Measurements from ENCODE around the gene BCL7A.
"Not testable (repeated sequence)": the region's sequence is repeated elsewhere in the genome, so short reads cannot be mapped to it uniquely, and the experiment has no call there.

The BCL7A gene

GRCh38 chr12:122093098-122093883, 71.6 kb downstream of the BCL7A start:
- no peak for DNase-seq (ENCODE audit: low read depth in 2 of 2, low spot score in 1 of 2)

- no peak for DNase-seq (ENCODE audit: low read depth in 2 of 2, low spot score in 1 of 2)
These were observed 72.6 kb downstream of the BCL7A start for GRCh38 chr12:122094137-122094734.

DNA sequence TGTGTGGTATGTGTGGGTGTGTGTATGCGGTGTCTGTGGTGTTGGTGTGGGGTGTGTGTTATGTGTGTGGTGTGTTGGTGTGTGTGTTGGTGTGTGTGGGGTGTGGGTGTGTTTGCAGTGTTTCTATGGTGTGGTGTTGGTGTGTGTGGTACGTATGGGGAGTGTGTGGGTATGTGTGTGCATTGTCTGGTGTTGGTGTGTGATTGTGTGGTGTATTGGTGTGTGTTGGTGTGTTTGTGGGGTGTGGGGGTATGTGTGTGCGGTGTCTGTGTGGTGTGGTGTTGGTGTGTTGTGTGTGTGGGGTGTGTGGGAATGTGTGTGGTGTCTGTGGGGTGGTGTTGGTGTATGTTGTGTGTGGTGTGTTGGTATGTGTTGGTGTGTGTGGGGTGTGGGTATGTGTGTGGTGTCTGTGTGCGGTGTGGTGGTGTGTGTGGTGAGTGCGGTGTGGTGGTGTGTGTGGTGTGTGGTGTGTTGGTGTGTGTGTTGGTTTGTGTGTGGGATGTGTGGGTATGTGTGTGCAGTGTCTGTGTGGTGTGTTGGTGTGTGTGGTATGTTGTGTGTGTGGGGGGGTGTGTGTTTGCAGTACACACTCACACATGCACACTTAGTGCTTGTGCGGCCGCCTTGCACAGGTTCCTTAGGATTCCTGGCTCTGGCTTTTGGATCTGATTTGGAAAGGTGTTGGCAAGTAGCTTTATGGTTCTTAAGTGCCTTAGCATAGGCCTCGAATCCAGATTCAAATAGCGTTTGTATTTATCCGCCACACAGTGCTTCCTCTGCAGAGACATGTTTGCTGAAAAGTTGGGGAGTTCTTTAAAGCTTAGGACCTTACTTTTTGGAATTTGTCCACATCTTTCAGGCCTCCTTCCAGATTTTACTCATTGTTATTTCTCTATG, 73.3 kb downstream of the BCL7A start:
- no peak for DNase-seq (ENCODE audit: low read depth in 2 of 2, low spot score in 1 of 2)

DNA sequence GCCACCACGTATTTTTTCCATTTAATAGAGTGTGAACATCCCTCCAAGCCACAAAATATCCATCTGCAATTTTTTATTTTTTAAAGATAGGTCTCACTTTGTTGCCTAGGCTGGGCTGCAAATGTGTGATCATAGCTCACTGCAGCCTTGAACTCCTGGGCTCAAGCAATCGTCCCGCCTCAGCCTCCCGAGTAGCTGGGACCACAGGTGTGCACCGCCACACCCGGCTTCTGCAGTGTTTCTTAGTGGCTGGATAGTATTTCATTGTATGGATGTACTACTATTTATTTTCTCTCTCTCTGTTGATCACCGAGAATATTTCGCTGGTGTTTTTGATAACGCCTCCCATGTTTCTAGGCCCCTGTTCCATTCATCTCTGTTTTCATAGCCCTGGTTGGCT, 74.3 kb downstream of the BCL7A start:
- no peak for DNase-seq (ENCODE audit: low read depth in 2 of 2, low spot score in 1 of 2)

DNA sequence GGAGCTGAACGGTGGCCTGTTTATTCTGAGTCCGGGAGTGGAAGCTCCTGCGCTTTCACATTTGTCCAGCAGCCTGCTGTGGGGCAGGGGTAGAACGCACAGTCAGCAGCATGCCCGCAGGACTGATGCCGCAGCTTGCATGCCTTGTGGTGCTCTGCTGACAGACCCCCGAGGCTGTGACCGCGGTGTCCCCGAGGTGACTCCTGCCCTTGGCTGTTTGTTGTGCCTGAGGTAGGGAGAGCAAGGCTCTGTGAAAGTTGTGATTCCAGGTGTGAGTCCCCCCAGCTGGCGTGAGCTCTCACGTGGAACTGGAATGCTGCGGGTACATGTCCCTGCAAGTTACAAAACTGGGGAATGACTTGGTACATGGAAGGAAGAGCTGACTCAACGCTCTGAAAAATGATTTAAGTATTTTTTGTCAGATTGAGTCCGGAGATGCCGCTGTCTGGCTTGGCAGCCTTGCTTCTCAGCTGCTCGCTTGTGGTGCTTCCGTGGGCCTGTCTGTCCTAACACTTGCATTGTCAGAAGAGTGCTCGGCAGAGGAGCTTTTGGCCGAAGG, 75.0 kb downstream of the BCL7A start:
- no peak for DNase-seq (ENCODE audit: low read depth in 2 of 2, low spot score in 1 of 2)

GRCh38 chr12:122097584-122097926, 75.9 kb downstream of the BCL7A start:
- DNase-seq (ENCODE audit: low read depth in 2 of 2, low spot score in 1 of 2) = no peak

- DNase-seq (ENCODE audit: low read depth in 2 of 2, low spot score in 1 of 2) = no peak
These were observed 76.5 kb downstream of the BCL7A start for GRCh38 chr12:122097927-122098756.

- no peak for DNase-seq (ENCODE audit: low read depth in 2 of 2, low spot score in 1 of 2)
These were observed 77.6 kb downstream of the BCL7A start for GRCh38 chr12:122099280-122099749.

- DNase-seq (ENCODE audit: low read depth in 2 of 2, low spot score in 1 of 2) = no peak
These were observed 78.2 kb downstream of the BCL7A start for GRCh38 chr12:122099856-122100255.

- no peak for DNase-seq (ENCODE audit: low read depth in 2 of 2, low spot score in 1 of 2)
These were observed 78.9 kb downstream of the BCL7A start for GRCh38 chr12:122100568-122100967.

DNA sequence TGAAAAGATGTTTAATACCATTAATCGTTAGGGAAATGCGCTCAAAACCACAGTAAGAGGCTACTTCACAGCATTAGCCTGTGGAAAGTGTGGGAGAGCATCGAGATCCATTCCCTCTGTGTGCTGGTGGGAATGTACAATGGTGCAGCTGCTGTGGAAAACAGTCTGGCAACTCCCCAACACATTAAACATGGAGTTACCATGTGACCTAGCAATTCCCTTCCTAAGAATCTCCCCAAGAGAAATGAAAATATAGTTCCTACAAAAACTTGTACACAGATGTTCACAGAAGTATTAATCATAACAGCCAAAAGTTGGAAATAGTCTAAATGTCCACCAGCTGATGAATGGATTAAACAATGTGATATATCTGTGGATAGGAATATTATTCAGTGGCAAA, 80.6 kb downstream of the BCL7A start:
- DNase-seq (ENCODE audit: low read depth in 2 of 2, low spot score in 1 of 2) = no peak

- no peak for DNase-seq (ENCODE audit: low read depth in 2 of 2, low spot score in 1 of 2)
These were observed 83.2 kb downstream of the BCL7A start for GRCh38 chr12:122104844-122105243.

- DNase-seq (ENCODE audit: low read depth in 2 of 2, low spot score in 1 of 2) = not testable (repeated sequence)
These were observed 83.8 kb downstream of the BCL7A start for GRCh38 chr12:122105496-122105895.

- DNase-seq (ENCODE audit: low read depth in 2 of 2, low spot score in 1 of 2) = no peak
These were observed 85.2 kb downstream of the BCL7A start for GRCh38 chr12:122106843-122107242.

DNA sequence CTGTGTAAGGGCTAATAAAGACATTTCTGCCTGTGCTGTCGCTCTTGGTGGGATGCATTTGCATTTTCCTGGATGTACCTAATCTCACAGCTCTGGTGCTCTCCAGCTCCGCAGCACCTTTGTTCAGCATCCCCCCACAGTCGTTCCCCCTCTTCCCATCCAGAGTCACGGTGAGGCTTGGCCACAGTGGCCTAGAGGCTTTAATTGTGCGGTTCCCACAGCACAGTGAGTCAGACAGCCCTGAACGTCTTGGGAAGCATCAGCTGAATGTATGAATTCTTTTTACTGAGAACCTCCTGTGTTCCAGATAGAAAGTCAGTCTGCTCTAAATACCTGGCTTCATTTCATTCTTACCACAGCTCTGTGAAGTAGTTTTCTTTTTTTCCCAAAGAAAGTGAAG, 85.6 kb downstream of the BCL7A start:
- DNase-seq (ENCODE audit: low read depth in 2 of 2, low spot score in 1 of 2) = no peak

DNA sequence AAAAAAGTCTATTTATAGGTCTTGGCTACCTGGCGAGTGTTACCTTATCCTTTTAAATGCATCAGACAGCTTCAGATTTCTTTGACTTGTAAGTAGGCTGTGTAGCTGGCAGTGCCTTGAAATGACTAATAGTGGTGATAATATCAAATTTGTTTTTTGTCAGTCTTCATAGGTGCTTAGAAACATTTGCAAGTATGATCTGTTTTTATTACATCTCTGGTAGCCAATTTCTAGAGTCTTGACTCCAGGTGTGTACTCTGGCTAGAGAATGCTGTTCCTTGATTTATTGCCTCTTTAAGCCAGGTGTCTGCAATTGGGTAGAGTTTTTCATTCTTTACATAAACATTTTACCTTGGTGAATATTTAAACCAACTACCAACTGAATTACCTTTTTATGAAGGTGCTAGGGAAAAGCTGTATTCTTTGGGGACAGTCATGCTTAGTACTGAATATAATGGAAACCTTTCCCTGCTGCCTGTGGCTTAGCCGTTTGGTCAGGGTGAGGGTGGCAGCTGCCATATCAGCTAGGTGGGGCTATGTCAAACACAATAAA, 89.5 kb downstream of the BCL7A start:
- DNase-seq (ENCODE audit: low read depth in 2 of 2, low spot score in 1 of 2) = no peak
